NT2/D1 (cell line): ENCODE data around the gene ZEB2.

Source experiments
- DNase-seq: peaks from one replicate; pipeline ENCODE4 v3.0.0-alpha.2; 2011; ENCODE audit warnings: low read depth, low spot score
- H3K27me3 ChIP-seq: 2 replicates; pipeline ENCODE4 v1.6.0; 2011; ENCODE audit warnings: mild to moderate bottlenecking; ENCODE audit not compliant: insufficient read length, insufficient read depth
- H3K36me3 ChIP-seq: 2 replicates; pipeline ENCODE4 v1.6.1; 2011; ENCODE audit warnings: mild to moderate bottlenecking, low read length, mixed read lengths; ENCODE audit not compliant: insufficient read depth, insufficient read length
- H3K4me1 ChIP-seq: 2 replicates; pipeline ENCODE4 v1.5.1; 2011; ENCODE audit not compliant: insufficient read depth, insufficient read length
- H3K4me3 ChIP-seq: 2 replicates; pipeline ENCODE4 v1.5.1; 2011; ENCODE audit warnings: low read depth; ENCODE audit not compliant: insufficient read length
- H3K9ac ChIP-seq: 2 replicates; pipeline ENCODE4 v1.6.0; 2011; ENCODE audit warnings: low read depth; ENCODE audit not compliant: insufficient read length
- H3K9me3 ChIP-seq: 2 replicates; pipeline ENCODE4 v1.5.1; 2011; ENCODE audit warnings: mild to moderate bottlenecking, low read length; ENCODE audit not compliant: insufficient read depth
- SUZ12 ChIP-seq: IDR thresholded peaks from 2 replicates; pipeline ENCODE4 v1.6.1; 2011; ENCODE audit not compliant: insufficient read length, insufficient read depth; ENCODE audit errors: extremely low read depth
- YY1 ChIP-seq: IDR thresholded peaks from 2 replicates; pipeline ENCODE4 v1.6.1; 2011; ENCODE audit not compliant: insufficient read length, insufficient read depth
- ZNF274 ChIP-seq: IDR thresholded peaks from 2 replicates; pipeline ENCODE4 v1.6.1; 2011; ENCODE audit warnings: mild to moderate bottlenecking, low read depth, low read length

ZEB2 gene

DNA sequence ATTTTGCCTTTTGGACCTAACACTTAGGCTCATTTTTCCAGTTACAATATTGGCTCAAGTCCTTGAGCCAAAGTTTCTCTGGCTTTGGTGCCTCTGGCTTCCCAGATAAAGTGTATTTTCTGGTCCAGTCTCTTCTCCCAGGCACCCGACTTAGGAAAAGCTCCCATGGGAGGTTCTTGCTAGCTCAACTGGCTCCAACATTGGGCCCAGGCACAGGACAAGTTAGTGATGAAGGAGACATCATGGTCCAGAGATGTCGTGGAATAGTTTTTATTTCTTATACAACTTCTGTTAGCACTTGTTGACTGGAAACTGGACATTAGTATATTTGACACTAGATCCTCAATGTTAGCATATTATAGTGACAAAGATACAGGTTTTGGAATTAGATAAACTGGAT is 8.2 kb upstream of the ZEB2 start:
- Histone ChIP-seq H3K4me3 (no peak overlapping the region), H3K9ac (no peak overlapping the region), H3K4me1 (no peaks in the 10 kb centered on the region), H3K9me3 (no peaks in the 10 kb centered on the region), H3K27me3 (no peaks in the 10 kb centered on the region), H3K36me3 (no peaks in the 10 kb centered on the region)
- DNase-seq, result no peak
- TF ChIP-seq YY1 (no peak), SUZ12 (no peak), ZNF274 (no peak)

DNA sequence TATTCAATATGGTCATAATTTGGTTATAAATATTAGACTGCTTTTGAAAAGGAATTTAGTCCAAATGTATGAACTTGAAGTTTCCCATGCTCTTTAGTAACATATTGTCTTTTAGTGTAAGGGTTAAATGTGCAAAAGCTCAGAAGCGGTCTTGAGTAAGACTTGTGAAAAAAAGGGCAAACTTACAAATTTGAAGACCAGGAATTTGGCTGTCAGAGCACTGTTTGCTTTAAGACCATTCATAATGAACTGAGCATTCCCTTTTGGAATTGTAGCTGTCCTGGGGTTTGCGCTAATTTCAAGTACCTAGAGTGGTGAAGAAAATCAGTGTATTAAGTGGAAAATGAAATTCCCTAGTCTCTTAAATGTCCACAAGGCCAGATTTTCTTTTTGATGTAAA is 6.9 kb upstream of the ZEB2 start:
- Histone ChIP-seq H3K9ac (no peak overlapping the region), H3K4me3 (no peak overlapping the region), H3K27me3 (no peaks in the 10 kb centered on the region), H3K9me3 (no peaks in the 10 kb centered on the region), H3K36me3 (no peaks in the 10 kb centered on the region), H3K4me1 (no peaks in the 10 kb centered on the region)
- no peak for TF ChIP-seq SUZ12
- TF ChIP-seq YY1, result no peak
- no peak for TF ChIP-seq ZNF274
- no peak for DNase-seq

DNA sequence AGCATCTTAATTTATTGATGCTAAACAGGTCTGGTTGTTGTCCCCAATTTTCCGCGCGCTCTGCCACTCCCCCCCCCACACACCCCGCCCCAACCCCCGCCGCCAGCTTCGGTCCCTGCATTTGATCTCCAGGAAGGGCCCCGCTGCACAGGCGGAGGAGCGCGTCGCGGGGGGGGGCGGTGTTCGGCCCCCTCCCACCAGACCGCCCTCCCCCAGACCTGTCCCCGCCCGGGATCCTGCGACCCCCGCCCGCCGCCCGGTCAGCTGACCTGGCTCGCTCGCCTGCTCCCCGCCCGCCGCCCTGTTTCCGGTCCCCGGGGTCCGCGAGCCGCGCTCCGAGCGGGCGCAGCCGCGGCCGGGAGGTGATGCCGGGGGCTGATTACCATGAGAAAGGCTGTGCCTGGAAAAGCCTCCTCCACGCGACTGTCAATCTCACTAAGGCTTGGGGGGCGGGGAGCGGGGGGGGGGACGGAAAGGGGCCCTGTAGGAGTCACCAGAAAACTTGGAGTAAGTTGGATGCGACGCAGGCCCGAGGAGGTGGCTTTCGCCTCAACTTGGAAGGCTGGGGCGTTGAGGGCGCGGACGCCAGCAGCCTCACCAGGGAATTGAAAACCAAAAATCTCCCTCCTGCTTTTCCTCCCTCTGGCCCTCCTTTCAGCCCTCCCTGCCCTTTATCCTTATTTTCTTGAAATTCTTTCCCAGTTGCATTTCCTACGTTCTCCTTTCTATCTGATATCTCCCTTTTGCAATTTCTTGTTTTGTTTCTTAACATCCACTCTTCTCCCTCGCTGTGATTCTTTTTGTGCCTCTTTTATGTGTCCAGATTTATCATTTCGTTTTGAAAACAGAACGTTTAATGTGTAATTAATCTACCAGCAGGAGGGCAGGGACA is 4.4 kb upstream of the ZEB2 start:
- Histone ChIP-seq H3K36me3 (no peaks in the 10 kb centered on the region), H3K4me3 (peak overlapping the region; percentile 19), H3K9me3 (no peaks in the 10 kb centered on the region), H3K9ac (peak overlapping the region; percentile 58), H3K4me1 (no peaks in the 10 kb centered on the region), H3K27me3 (peaks cover 23% of the 10 kb centered on the region)
- TF ChIP-seq YY1 (no peak), ZNF274 (no peak), SUZ12 (no peak)
- DNase-seq, result peak; percentile 77

DNA sequence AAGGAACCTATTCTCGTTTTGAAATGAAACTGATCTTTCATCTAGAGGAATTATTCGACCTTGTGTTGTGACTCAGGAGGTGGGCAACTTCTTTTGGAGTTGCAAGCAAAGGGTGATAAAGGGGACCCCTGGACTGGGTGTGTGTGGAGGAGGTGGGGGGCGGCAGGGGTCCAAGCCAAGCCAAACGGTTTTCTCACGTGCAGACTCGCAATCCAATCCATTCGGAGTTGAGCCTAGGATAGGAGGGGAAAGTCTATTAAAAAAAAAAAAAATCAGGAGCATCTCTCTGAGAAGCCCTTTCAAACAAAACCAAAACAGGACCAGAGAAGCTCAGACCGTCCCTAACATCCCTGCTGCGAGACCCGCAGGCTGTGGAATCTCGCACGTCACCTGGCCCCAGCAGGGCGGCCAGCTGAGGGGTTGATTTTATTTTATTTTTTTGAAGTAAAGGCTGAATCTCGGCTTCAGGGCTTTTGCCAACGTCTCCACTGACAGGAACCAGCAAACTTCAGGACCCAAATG is 3.7 kb upstream of the ZEB2 start:
- H3K9ac ChIP-seq, result peak overlapping the region; percentile 51
- TF ChIP-seq YY1, result no peak
- TF ChIP-seq ZNF274, result no peak
- no peak for TF ChIP-seq SUZ12
- peaks cover 30% of the 10 kb centered on the region for H3K27me3 ChIP-seq
- H3K36me3 ChIP-seq, result no peaks in the 10 kb centered on the region
- H3K4me3 ChIP-seq, result peak overlapping the region; percentile 22
- DNase-seq, result no peak
- H3K9me3 ChIP-seq, result no peaks in the 10 kb centered on the region
- H3K4me1 ChIP-seq, result no peaks in the 10 kb centered on the region

DNA sequence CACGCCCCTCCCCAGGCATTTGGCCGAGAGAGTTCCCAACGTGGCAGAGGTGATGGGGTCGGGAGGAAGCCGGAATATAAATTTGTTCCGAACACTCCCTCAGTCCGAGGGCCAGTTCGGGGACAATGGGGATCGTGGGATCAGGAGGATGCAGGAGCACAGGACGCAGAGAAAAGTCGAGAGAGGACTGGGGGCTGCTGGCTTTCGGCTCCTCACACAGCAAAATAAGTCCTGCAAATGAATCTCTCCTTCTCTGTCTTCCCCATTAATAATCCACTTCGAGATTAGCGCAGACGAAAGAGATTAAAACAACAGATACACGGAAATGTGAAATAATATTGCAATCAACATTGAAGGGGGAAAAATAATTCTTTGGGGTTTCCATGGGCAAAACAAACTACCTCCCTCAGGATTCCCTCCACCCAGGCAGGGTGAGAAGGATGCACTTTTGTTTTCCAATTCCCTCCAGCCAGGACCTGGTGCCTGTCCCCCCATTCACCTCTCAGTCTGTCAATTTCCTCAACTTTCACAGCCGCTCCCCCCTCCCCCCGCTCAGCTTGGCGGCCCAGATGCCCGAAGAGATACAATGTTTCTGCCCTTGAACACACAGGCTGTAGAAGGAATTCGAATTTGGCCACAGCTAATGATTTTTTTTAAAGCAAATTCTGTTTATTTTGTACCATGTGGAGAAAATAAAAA is 3.1 kb upstream of the ZEB2 start:
- Histone ChIP-seq H3K9ac (peak overlapping the region; percentile 74), H3K36me3 (no peaks in the 10 kb centered on the region), H3K27me3 (peaks cover 36% of the 10 kb centered on the region), H3K4me1 (peaks cover 3% of the 10 kb centered on the region), H3K9me3 (no peaks in the 10 kb centered on the region), H3K4me3 (peak overlapping the region; percentile 47)
- no peak for DNase-seq
- no peak for TF ChIP-seq ZNF274
- TF ChIP-seq YY1, result no peak
- no peak for TF ChIP-seq SUZ12

DNA sequence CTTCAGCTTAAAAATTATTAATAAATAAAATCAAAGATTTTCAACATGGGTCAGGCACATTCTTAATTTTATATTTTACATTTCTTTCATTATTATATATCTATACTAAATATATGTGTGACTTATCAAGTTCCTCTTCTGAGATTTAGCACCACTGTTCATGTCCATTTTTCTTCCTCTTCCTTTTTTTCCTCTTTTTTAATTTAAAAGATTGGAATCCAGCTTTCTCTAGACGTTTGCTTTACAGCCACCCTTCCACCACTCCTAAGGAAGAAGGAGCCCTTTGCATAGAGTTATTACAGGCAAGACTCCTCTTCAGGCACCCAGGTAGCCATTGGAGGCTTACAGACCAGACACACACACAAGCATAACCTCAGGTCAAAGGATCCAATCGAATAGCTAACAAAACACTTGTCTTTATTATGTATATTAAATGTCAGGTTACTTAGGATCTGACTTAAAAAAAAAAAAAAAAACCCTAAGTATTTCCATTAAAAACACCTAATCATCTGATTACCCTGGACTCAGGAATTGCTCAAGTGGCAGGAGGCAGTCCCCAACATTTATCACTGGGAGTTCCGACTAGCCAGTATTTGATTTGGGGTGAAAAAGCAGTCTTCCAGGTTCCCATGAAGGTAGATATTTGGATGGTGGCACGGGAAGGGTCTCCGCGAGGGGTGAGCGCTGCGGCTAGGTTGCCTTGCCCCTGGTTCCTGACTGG is 2.4 kb upstream of the ZEB2 start:
- H3K4me1 ChIP-seq, result peaks cover 3% of the 10 kb centered on the region
- H3K27me3 ChIP-seq, result peaks cover 38% of the 10 kb centered on the region
- H3K4me3 ChIP-seq, result peak overlapping the region; percentile 47
- H3K9ac ChIP-seq, result peak overlapping the region; percentile 74
- TF ChIP-seq SUZ12 (no peak), YY1 (no peak), ZNF274 (no peak)
- no peaks in the 10 kb centered on the region for H3K36me3 ChIP-seq
- no peak for DNase-seq
- H3K9me3 ChIP-seq, result no peaks in the 10 kb centered on the region

DNA sequence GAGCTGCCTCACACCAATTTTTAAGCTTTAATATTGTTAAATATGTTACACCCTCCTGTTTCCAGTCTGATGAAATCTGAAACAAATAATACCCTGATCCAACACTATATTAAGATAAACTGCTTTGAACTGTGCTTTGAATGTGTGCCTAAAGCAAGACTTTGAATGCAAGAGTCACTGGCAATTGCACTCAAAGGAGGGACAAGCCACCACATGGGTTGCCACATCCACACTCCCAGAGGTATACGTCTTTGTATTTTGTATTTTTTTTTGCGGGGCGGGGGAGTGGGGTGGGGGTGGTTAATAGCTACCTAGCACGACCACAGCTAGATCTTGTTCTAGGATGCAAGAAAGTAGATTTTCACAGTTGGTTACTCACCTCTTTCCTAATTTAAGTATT is 1.8 kb upstream of the ZEB2 start:
- H3K27me3 ChIP-seq, result peaks cover 38% of the 10 kb centered on the region
- TF ChIP-seq YY1 (no peak), SUZ12 (no peak), ZNF274 (no peak)
- no peak overlapping the region for H3K9ac ChIP-seq
- no peak for DNase-seq
- no peak overlapping the region for H3K4me3 ChIP-seq
- H3K36me3 ChIP-seq, result no peaks in the 10 kb centered on the region
- H3K9me3 ChIP-seq, result no peaks in the 10 kb centered on the region
- H3K4me1 ChIP-seq, result peaks cover 3% of the 10 kb centered on the region
